Spinal cord (tissue), 10 donors: ENCODE results near the gene TTLL8. TPM values are rescaled to one million over a fixed set of nuclear protein-coding genes. Genes with fewer than 3 reads are reported as not detected.

ENCODE experiments used
- DNase-seq, 6 donors: peaks; one replicate each; pipeline versions ENCODE4 v3.0.0 to v3.0.0-alpha.2; 2013 to 2015; ENCODE audit warnings: low spot score in 6 of 6, low read depth in 4 of 6
- H3K27ac ChIP-seq: one replicate; pipeline ENCODE4 v1.5.1; 2013; ENCODE audit warnings: low read depth, low read length, control low read depth
- H3K27me3 ChIP-seq: one replicate; pipeline ENCODE4 v1.6.1; 2013; ENCODE audit warnings: low read length; ENCODE audit not compliant: control insufficient read depth, insufficient read depth
- H3K36me3 ChIP-seq: one replicate; pipeline ENCODE4 v1.6.1; 2013; ENCODE audit warnings: low read length; ENCODE audit not compliant: control insufficient read depth, insufficient read depth
- H3K4me1 ChIP-seq: one replicate; pipeline ENCODE4 v1.6.1; 2013; ENCODE audit warnings: low read length; ENCODE audit not compliant: control insufficient read depth, insufficient read depth
- H3K4me3 ChIP-seq: one replicate; pipeline ENCODE4 v1.5.1; 2013; ENCODE audit warnings: low read depth, low read length, control low read depth
- H3K9me3 ChIP-seq: one replicate; pipeline ENCODE4 v1.6.1; 2013; ENCODE audit warnings: low read length; ENCODE audit not compliant: control insufficient read depth, insufficient read depth
- WGBS: methylation state at CpG from one replicate; pipeline ENCODE4 v1.1.5; 2013; ENCODE audit warnings: missing lambda C conversion rate; ENCODE audit not compliant: insufficient coverage; 5-methylcytosine and 5-hydroxymethylcytosine counted together
- polyA plus RNA-seq, 2 donors: library from polyadenylated mRNA; unstranded; fragments of 120-200 nt; gene quantifications; one replicate each; pipeline ENCODE4 v1.2.1, GENCODE V29; 2013; ENCODE audit not compliant: insufficient read length in 2 of 2
- total RNA-seq, 2 donors: library from RNA; depleted of rRNA in 1 of 2; stranded (reverse); fragments of 120-200 nt in 1 of 2; fragments of >200 nt in 1 of 2; gene quantifications; one replicate each; pipeline versions ENCODE4 v1.2.3 to v1.2.4, GENCODE V29; 2013 to 2014
- donor health status: healthy.

The TTLL8 gene
- total and polyA plus RNA-seq, 4 donors: not detected

GRCh38 chr22:50074551-50075530, 16.7 kb upstream of the TTLL8 start:
- peak in 2 of 6 donors; percentile 52 to 86 for DNase-seq
- H3K27ac ChIP-seq: no peak overlapping the region
- 54% methylated on average over 28 of the region's 32 CpGs for WGBS
- H3K27me3 ChIP-seq: no peaks in the 10 kb centered on the region
- H3K4me1 ChIP-seq: peaks cover 12% of the 10 kb centered on the region
- H3K4me3 ChIP-seq: no peak overlapping the region
- peaks cover 68% of the 10 kb centered on the region for H3K36me3 ChIP-seq
- H3K9me3 ChIP-seq: no peaks in the 10 kb centered on the region

- no peak for DNase-seq
- no peak overlapping the region for H3K27ac ChIP-seq
- peaks cover 68% of the 10 kb centered on the region for H3K36me3 ChIP-seq
- no peaks in the 10 kb centered on the region for H3K9me3 ChIP-seq
- H3K4me3 ChIP-seq: no peak overlapping the region
- H3K4me1 ChIP-seq: peaks cover 12% of the 10 kb centered on the region
- no peaks in the 10 kb centered on the region for H3K27me3 ChIP-seq
- 78% methylated on average over 17 of the region's 17 CpGs for WGBS
These were observed 16.0 kb upstream of the TTLL8 start for GRCh38 chr22:50074056-50074455.

GRCh38 chr22:50072714-50073538, 14.8 kb upstream of the TTLL8 start:
- Histone ChIP-seq H3K27me3 (no peaks in the 10 kb centered on the region), H3K27ac (no peak overlapping the region), H3K9me3 (no peaks in the 10 kb centered on the region), H3K4me1 (peaks cover 12% of the 10 kb centered on the region), H3K36me3 (peaks cover 63% of the 10 kb centered on the region), H3K4me3 (no peak overlapping the region)
- 90% methylated on average over 27 of the region's 28 CpGs for WGBS
- DNase-seq: no peak

- no peak overlapping the region for H3K27ac ChIP-seq
These were observed 14.1 kb upstream of the TTLL8 start for GRCh38 chr22:50072167-50072555.

GRCh38 chr22:50071432-50072166, 13.5 kb upstream of the TTLL8 start:
- no peak overlapping the region for H3K4me3 ChIP-seq
- H3K9me3 ChIP-seq: no peaks in the 10 kb centered on the region
- no peak overlapping the region for H3K27ac ChIP-seq
- no peaks in the 10 kb centered on the region for H3K27me3 ChIP-seq
- 93% methylated on average over 11 of the region's 14 CpGs for WGBS
- H3K36me3 ChIP-seq: peaks cover 53% of the 10 kb centered on the region
- peaks cover 12% of the 10 kb centered on the region for H3K4me1 ChIP-seq
- DNase-seq: no peak

More at GRCh38 chr22:50072167-50072555, 14.1 kb upstream of the TTLL8 start:
- peaks cover 12% of the 10 kb centered on the region for H3K4me1 ChIP-seq
- no peak for DNase-seq
- no peaks in the 10 kb centered on the region for H3K27me3 ChIP-seq
- WGBS: 83% methylated on average over 6 of the region's 9 CpGs
- H3K36me3 ChIP-seq: peaks cover 59% of the 10 kb centered on the region
- no peaks in the 10 kb centered on the region for H3K9me3 ChIP-seq
- H3K4me3 ChIP-seq: no peak overlapping the region

- 76% methylated on average over 6 of the region's 8 CpGs for WGBS
- no peak for DNase-seq
- Histone ChIP-seq H3K27me3 (no peaks in the 10 kb centered on the region), H3K9me3 (no peaks in the 10 kb centered on the region), H3K4me3 (no peak overlapping the region), H3K4me1 (peaks cover 12% of the 10 kb centered on the region), H3K36me3 (peaks cover 56% of the 10 kb centered on the region), H3K27ac (no peak overlapping the region)
These were observed 12.3 kb upstream of the TTLL8 start for GRCh38 chr22:50070366-50070765.

- WGBS: 90% methylated on average over 11 of the region's 11 CpGs
- Histone ChIP-seq H3K4me1 (no peaks in the 10 kb centered on the region), H3K27ac (no peak overlapping the region), H3K27me3 (no peaks in the 10 kb centered on the region), H3K4me3 (no peak overlapping the region), H3K36me3 (peaks cover 59% of the 10 kb centered on the region), H3K9me3 (no peaks in the 10 kb centered on the region)
- DNase-seq: no peak
These were observed 10.0 kb upstream of the TTLL8 start for GRCh38 chr22:50068096-50068495.

GRCh38 chr22:50067244-50067643, 9.1 kb upstream of the TTLL8 start:
- DNase-seq: no peak
- H3K9me3 ChIP-seq: no peaks in the 10 kb centered on the region
- no peak overlapping the region for H3K4me3 ChIP-seq
- H3K4me1 ChIP-seq: no peaks in the 10 kb centered on the region
- WGBS: 76% methylated on average over 2 of the region's 8 CpGs
- H3K36me3 ChIP-seq: peaks cover 59% of the 10 kb centered on the region
- no peaks in the 10 kb centered on the region for H3K27me3 ChIP-seq
- no peak overlapping the region for H3K27ac ChIP-seq

- H3K4me1 ChIP-seq: peaks cover 10% of the 10 kb centered on the region
- no peaks in the 10 kb centered on the region for H3K9me3 ChIP-seq
- H3K36me3 ChIP-seq: peaks cover 68% of the 10 kb centered on the region
- H3K27me3 ChIP-seq: peaks cover 7% of the 10 kb centered on the region
- H3K27ac ChIP-seq: no peak overlapping the region
- H3K4me3 ChIP-seq: no peak overlapping the region
- DNase-seq: no peak
- 55% methylated on average over 10 of the region's 18 CpGs for WGBS
These were observed 6.4 kb upstream of the TTLL8 start for GRCh38 chr22:50064453-50064852.
